HG03558 (cell line): Measurements from ENCODE around the gene TMEM203.

Source experiments
- ATAC-seq: cut with Tn5 transposase; IDR thresholded peaks from one replicate; pipeline ENCODE4 v1.9.1; 2021; ENCODE audit warnings: moderate number of reproducible peaks; ENCODE audit not compliant: unreplicated experiment; ENCODE audit errors: extremely low read depth

Gene TMEM203

GRCh38 chr9:137157618-137158415, 47.6 kb downstream of the TMEM203 start:
- no peak for ATAC-seq

DNA sequence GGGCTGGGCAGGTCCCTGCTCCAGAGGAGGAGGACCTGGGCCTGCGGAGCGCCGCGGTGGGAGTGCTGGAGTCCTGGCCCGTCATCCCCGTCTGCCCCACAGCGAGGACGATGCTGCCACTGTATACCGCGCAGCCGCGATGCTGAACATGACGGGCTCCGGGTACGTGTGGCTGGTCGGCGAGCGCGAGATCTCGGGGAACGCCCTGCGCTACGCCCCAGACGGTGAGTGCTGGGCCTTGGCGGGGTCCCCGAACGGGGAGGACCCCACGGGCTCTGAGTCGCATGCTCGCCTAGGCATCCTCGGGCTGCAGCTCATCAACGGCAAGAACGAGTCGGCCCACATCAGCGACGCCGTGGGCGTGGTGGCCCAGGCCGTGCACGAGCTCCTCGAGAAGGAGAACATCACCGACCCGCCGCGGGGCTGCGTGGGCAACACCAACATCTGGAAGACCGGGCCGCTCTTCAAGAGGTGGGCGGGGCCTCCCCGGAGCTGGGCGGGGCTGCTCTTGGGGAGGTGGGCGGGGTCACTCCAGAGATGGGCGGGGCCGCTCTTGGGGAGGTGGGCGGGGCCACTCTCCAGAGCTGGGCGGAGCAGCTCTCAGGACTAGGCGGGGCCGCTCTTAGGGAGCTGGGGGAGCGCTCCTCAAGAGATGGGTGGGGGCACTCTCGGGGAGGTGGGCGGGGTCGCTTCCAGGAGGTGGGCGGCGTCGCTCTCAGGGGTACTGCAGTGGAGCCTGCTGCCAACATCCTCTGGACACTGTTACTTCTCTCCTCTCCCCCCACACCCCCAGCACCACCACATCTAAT, 48.7 kb downstream of the TMEM203 start:
- ATAC-seq, result no peak
